HUES6 (cell line): ENCODE measurements around the gene INPP4B.

ENCODE experiments used
- H3K27ac ChIP-seq: 2 replicates; pipeline ENCODE4 v1.7.0; 2013; ENCODE audit warnings: low read depth, mild to moderate bottlenecking, low read length, inconsistent platforms
- H3K27me3 ChIP-seq: 2 replicates; pipeline ENCODE4 v1.6.1; 2013; ENCODE audit warnings: low read length; ENCODE audit not compliant: control insufficient read depth, insufficient read depth
- H3K36me3 ChIP-seq: 2 replicates; pipeline ENCODE4 v1.6.1; 2013; ENCODE audit warnings: low read length; ENCODE audit not compliant: control insufficient read depth, insufficient read depth
- H3K4me1 ChIP-seq: 2 replicates; pipeline ENCODE4 v1.6.1; 2013; ENCODE audit warnings: low read length; ENCODE audit not compliant: control insufficient read depth, insufficient read depth
- H3K4me3 ChIP-seq: 2 replicates; pipeline ENCODE4 v1.5.1; 2013; ENCODE audit warnings: low read depth, low read length
- H3K9ac ChIP-seq: one replicate; pipeline ENCODE4 v1.6.1; 2013; ENCODE audit warnings: mild to moderate bottlenecking, low read length
- H3K9me3 ChIP-seq: 2 replicates; pipeline ENCODE4 v1.6.1; 2013; ENCODE audit warnings: low read depth, low read length; ENCODE audit not compliant: control insufficient read depth, insufficient read depth

INPP4B gene

GRCh38 chr4:142324572-142324971 lies 521.5 kb downstream of the INPP4B start:
- Histone ChIP-seq H3K4me1 (no peaks in the 10 kb centered on the region; the same call in 1 of the 2 replicates), H3K27ac (no peak overlapping the region), H3K9me3 (no peaks in the 10 kb centered on the region; the same call in 1 of the 2 replicates), H3K4me3 (no peak overlapping the region), H3K36me3 (no peaks in the 10 kb centered on the region), H3K27me3 (no peaks in the 10 kb centered on the region), H3K9ac (no peak overlapping the region)

GRCh38 chr4:142322996-142323395 lies 523.1 kb downstream of the INPP4B start:
- Histone ChIP-seq H3K9me3 (no peaks in the 10 kb centered on the region; the same call in 1 of the 2 replicates), H3K4me3 (no peak overlapping the region), H3K36me3 (no peaks in the 10 kb centered on the region), H3K27ac (no peak overlapping the region), H3K9ac (no peak overlapping the region), H3K4me1 (no peaks in the 10 kb centered on the region; the same call in 1 of the 2 replicates), H3K27me3 (no peaks in the 10 kb centered on the region)

DNA sequence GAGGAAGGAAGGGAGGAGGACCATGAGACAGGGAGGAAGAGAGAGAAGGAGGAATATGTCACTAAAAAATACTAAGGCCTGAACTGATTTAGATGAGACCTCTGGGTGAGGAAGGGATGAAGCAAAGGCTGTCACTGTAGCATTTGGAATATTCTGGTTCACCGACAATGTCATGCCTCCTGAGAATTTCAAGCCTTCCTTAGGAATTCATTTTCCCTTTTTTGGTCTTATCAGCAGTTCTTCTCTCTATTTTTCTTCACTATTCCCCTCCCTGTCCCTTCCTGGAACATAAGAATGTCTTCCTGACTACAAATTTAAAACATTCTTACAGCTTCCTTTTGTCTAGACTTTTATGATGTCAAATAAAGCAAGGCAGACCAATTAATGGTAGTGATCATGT lies 527.8 kb downstream of the INPP4B start:
- Histone ChIP-seq H3K4me3 (no peak overlapping the region), H3K9ac (no peak overlapping the region), H3K27me3 (no peaks in the 10 kb centered on the region), H3K36me3 (no peaks in the 10 kb centered on the region), H3K9me3 (no peaks in the 10 kb centered on the region; the same call in 1 of the 2 replicates), H3K4me1 (no peaks in the 10 kb centered on the region), H3K27ac (no peak overlapping the region)

DNA sequence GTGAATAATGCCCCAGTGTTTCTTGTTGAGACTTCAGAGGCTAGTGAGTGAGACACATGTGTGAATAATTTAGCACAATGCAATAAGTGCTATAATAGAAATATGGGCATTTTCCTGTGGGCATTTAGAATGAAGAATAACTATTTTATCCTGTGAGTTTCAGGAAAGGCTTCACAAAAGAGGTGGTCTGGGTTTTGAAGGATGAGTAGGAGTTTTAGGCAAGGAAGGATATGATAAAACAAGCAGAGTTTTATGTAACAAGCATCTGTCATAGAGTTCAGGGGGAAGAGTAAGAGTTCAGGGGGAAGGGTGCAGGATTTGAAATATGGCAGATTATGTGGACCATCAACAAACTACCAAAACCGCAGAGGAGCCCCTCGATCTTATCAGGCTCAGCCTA lies 529.2 kb downstream of the INPP4B start:
- H3K4me1 ChIP-seq: no peaks in the 10 kb centered on the region

GRCh38 chr4:142316025-142316424 lies 530.1 kb downstream of the INPP4B start:
- H3K4me3 ChIP-seq: no peak overlapping the region
- H3K9ac ChIP-seq: no peak overlapping the region
- no peaks in the 10 kb centered on the region for H3K27me3 ChIP-seq
- H3K4me1 ChIP-seq: no peaks in the 10 kb centered on the region
- H3K36me3 ChIP-seq: no peaks in the 10 kb centered on the region
- H3K27ac ChIP-seq: no peak overlapping the region
- no peaks in the 10 kb centered on the region for H3K9me3 ChIP-seq

More for the DNA sequence above, 529.2 kb downstream of the INPP4B start:
- Histone ChIP-seq H3K4me3 (no peak overlapping the region), H3K9me3 (no peaks in the 10 kb centered on the region; the same call in 1 of the 2 replicates), H3K27ac (no peak overlapping the region), H3K36me3 (no peaks in the 10 kb centered on the region), H3K27me3 (no peaks in the 10 kb centered on the region), H3K9ac (no peak overlapping the region)

DNA sequence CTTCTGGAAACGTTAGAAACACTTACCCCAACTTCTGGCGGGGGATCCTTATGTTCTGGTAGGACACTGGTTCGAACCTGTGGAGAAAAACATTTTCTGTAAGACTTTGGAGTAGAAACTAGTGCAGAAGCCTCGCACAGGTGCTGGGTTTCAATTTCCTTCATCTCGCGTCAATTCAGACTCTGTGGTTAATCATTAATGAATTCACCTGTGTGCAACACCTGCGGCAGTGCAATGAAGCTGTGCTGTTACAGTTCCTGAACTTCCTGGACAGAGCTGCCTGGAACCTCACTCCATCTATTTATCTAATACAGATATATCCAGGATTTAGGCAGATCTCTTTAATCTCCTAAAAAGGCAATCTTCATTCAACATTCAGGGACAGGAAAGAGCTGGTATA lies 531.4 kb downstream of the INPP4B start:
- H3K9ac ChIP-seq: no peak overlapping the region
- H3K9me3 ChIP-seq: no peaks in the 10 kb centered on the region
- no peaks in the 10 kb centered on the region for H3K4me1 ChIP-seq
- no peaks in the 10 kb centered on the region for H3K27me3 ChIP-seq
- no peak overlapping the region for H3K4me3 ChIP-seq
- H3K27ac ChIP-seq: no peak overlapping the region
- H3K36me3 ChIP-seq: no peaks in the 10 kb centered on the region

GRCh38 chr4:142314247-142314646 lies 531.9 kb downstream of the INPP4B start:
- Histone ChIP-seq H3K4me3 (no peak overlapping the region), H3K9ac (no peak overlapping the region), H3K27ac (no peak overlapping the region), H3K9me3 (no peaks in the 10 kb centered on the region), H3K27me3 (no peaks in the 10 kb centered on the region), H3K4me1 (no peaks in the 10 kb centered on the region), H3K36me3 (no peaks in the 10 kb centered on the region)

GRCh38 chr4:142312391-142312790 lies 533.7 kb downstream of the INPP4B start:
- no peaks in the 10 kb centered on the region for H3K4me1 ChIP-seq

DNA sequence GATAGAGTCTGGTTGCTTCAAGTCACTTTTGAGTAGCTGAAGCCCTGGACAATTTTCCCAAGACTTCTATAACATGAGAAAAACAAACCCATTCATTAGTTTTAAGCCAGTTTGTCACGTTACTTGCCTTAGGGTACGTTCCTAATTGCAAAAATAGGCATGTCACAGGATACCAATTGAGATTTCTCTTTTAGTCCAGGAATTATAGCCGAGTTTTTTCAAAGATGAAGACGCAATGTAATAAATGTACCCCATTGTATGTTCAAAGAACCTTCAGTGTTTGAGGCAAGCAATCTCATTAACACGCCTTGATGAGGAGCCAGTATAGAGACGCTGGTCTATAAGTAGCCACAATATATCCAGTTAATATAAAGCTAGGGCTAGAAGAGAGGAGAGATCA lies 534.2 kb downstream of the INPP4B start:
- no peaks in the 10 kb centered on the region for H3K36me3 ChIP-seq
- H3K4me1 ChIP-seq: no peaks in the 10 kb centered on the region
- no peak overlapping the region for H3K9ac ChIP-seq
- H3K27me3 ChIP-seq: no peaks in the 10 kb centered on the region
- no peak overlapping the region for H3K27ac ChIP-seq
- H3K4me3 ChIP-seq: no peak overlapping the region
- no peaks in the 10 kb centered on the region for H3K9me3 ChIP-seq

More at GRCh38 chr4:142312391-142312790, 533.7 kb downstream of the INPP4B start:
- Histone ChIP-seq H3K27ac (no peak overlapping the region), H3K36me3 (no peaks in the 10 kb centered on the region), H3K9me3 (no peaks in the 10 kb centered on the region), H3K27me3 (no peaks in the 10 kb centered on the region), H3K9ac (no peak overlapping the region), H3K4me3 (no peak overlapping the region)

DNA sequence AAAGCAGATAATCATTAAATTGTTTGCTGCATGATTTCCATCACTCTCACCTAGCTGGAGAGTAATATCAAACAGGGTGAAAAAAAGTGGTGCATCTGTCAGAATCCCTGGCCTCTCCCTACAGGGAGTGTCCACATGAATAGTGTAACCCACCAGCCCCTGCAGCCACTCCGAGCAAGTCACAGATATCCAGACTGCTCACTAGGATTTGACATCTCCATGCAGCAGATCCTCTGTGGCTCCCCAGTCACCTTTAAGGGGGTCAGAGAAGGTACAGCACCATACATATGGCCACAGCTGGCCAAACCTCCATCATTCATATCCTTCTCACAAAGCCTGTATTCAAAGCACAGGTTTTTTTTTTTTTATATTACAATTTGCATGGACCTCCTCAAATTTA lies 536.3 kb downstream of the INPP4B start:
- Histone ChIP-seq H3K9ac (no peak overlapping the region), H3K36me3 (no peaks in the 10 kb centered on the region), H3K4me1 (no peaks in the 10 kb centered on the region), H3K4me3 (no peak overlapping the region), H3K27me3 (no peaks in the 10 kb centered on the region), H3K27ac (no peak overlapping the region), H3K9me3 (no peaks in the 10 kb centered on the region)

GRCh38 chr4:142307857-142308256 lies 538.2 kb downstream of the INPP4B start:
- Histone ChIP-seq H3K9me3 (no peaks in the 10 kb centered on the region), H3K4me3 (no peak overlapping the region), H3K9ac (no peak overlapping the region), H3K27ac (no peak overlapping the region), H3K27me3 (no peaks in the 10 kb centered on the region), H3K36me3 (no peaks in the 10 kb centered on the region), H3K4me1 (no peaks in the 10 kb centered on the region)

DNA sequence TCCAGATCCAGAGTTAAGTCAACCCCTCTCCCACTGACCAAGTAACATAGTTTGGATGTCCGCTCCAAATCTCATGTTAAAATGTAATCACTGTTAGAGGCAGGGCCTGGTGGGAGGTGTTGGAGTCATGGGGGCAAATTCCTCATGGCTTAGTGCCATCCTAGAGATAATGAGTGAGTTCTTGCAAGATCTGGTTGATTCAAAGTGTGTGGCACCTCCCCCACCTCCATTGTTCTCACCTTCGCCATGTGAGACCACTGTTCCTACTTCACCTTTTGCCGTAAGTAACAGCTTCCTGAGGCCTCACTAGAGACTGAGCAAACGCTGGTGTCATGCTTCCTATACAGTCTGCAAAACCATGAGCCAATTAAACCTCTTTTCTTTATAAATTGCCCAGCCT lies 548.8 kb downstream of the INPP4B start:
- H3K4me3 ChIP-seq: no peak overlapping the region
- H3K9ac ChIP-seq: no peak overlapping the region
- H3K27me3 ChIP-seq: no peaks in the 10 kb centered on the region
- peaks cover 5% of the 10 kb centered on the region; the same call in 1 of the 2 replicates for H3K4me1 ChIP-seq
- no peak overlapping the region for H3K27ac ChIP-seq
- no peaks in the 10 kb centered on the region for H3K36me3 ChIP-seq
- H3K9me3 ChIP-seq: no peaks in the 10 kb centered on the region
